H54 (cell line): Measurements from ENCODE around the gene LRMDA.

Experiments
- DNase-seq: peaks from one replicate; pipeline ENCODE4 v3.0.0; 2011; ENCODE audit warnings: low spot score, mixed read lengths; ENCODE audit not compliant: insufficient read length
- FAIRE-seq: peaks from 3 replicates; lab custom pipeline; 2011; peaks lifted over from hg19 to GRCh38; lab: Jason Lieb, UNC
- POLR2A ChIP-seq: IDR thresholded peaks from 2 replicates; pipeline ENCODE4 v1.6.1; 2011; ENCODE audit warnings: low read depth, mild to moderate bottlenecking, low read length

LRMDA gene

GRCh38 chr10:76234499-76235226 lies 803.2 kb downstream of the LRMDA start:
- FAIRE-seq = no peak
- TF ChIP-seq POLR2A = no peak
- DNase-seq = no peak

GRCh38 chr10:76236356-76236755 lies 804.9 kb downstream of the LRMDA start:
- FAIRE-seq = no peak
- DNase-seq = no peak
- no peak for TF ChIP-seq POLR2A

- FAIRE-seq (no peak), DNase-seq (no peak)
- TF ChIP-seq POLR2A = no peak
Measured at GRCh38 chr10:76242956-76243355, 811.5 kb downstream of the LRMDA start.

GRCh38 chr10:76244061-76244686 lies 812.8 kb downstream of the LRMDA start:
- TF ChIP-seq POLR2A = no peak
- FAIRE-seq (no peak), DNase-seq (no peak)

GRCh38 chr10:76245951-76246495 lies 814.6 kb downstream of the LRMDA start:
- FAIRE-seq = no peak
- DNase-seq = no peak
- no peak for TF ChIP-seq POLR2A

GRCh38 chr10:76248649-76249200 lies 817.3 kb downstream of the LRMDA start:
- DNase-seq (no peak), FAIRE-seq (no peak)
- no peak for TF ChIP-seq POLR2A

GRCh38 chr10:76251841-76252671 lies 820.6 kb downstream of the LRMDA start:
- DNase-seq (no peak), FAIRE-seq (peak; percentile 65)
- TF ChIP-seq POLR2A = no peak

GRCh38 chr10:76252733-76253132 lies 821.3 kb downstream of the LRMDA start:
- DNase-seq = no peak
- no peak for TF ChIP-seq POLR2A
- FAIRE-seq = no peak

- no peak for DNase-seq
- no peak for FAIRE-seq
- TF ChIP-seq POLR2A = no peak
Measured at GRCh38 chr10:76255241-76255640, 823.8 kb downstream of the LRMDA start.

- no peak for TF ChIP-seq POLR2A
- DNase-seq (no peak), FAIRE-seq (no peak)
Measured at GRCh38 chr10:76257816-76258215, 826.4 kb downstream of the LRMDA start.

GRCh38 chr10:76265441-76266113 lies 834.2 kb downstream of the LRMDA start:
- DNase-seq (no peak), FAIRE-seq (no peak)
- no peak for TF ChIP-seq POLR2A

- FAIRE-seq (no peak), DNase-seq (no peak)
- no peak for TF ChIP-seq POLR2A
Measured at GRCh38 chr10:76268530-76268929, 837.1 kb downstream of the LRMDA start.

- no peak for DNase-seq
- FAIRE-seq = no peak
- TF ChIP-seq POLR2A = no peak
Measured at GRCh38 chr10:76268954-76269353, 837.5 kb downstream of the LRMDA start.
